ENCODE results near the gene SLC52A1.

Gene SLC52A1

GRCh38 chr17:5027299-5027698 is 7.9 kb downstream of the SLC52A1 start:
- H3K9ac ChIP-seq (ENCODE audit: low read depth, low read length) = no peak overlapping the region
- H3K4me3 ChIP-seq (ENCODE audit: low read depth, low read length) = no peak overlapping the region
- H3K27me3 ChIP-seq (ENCODE audit: control insufficient read depth, insufficient read depth, low read length) = no peaks in the 10 kb centered on the region
- peaks cover 13% of the 10 kb centered on the region for H3K36me3 ChIP-seq (ENCODE audit: control insufficient read depth, insufficient read depth, low read length)
- H3K9me3 ChIP-seq (ENCODE audit: control insufficient read depth, insufficient read depth, low read length) = no peaks in the 10 kb centered on the region
- no peaks in the 10 kb centered on the region for H3K4me1 ChIP-seq (ENCODE audit: control insufficient read depth, insufficient read depth, low read length)

- H3K36me3 ChIP-seq (ENCODE audit: control insufficient read depth, insufficient read depth, low read length) = peaks cover 40% of the 10 kb centered on the region
- H3K9me3 ChIP-seq (ENCODE audit: control insufficient read depth, insufficient read depth, low read length) = no peaks in the 10 kb centered on the region
- no peaks in the 10 kb centered on the region for H3K4me1 ChIP-seq (ENCODE audit: control insufficient read depth, insufficient read depth, low read length)
- H3K4me3 ChIP-seq (ENCODE audit: low read depth, low read length) = no peak overlapping the region
- no peaks in the 10 kb centered on the region for H3K27me3 ChIP-seq (ENCODE audit: control insufficient read depth, insufficient read depth, low read length)
- H3K9ac ChIP-seq (ENCODE audit: low read depth, low read length) = no peak overlapping the region
Observed at GRCh38 chr17:5024604-5025003, 10.6 kb downstream of the SLC52A1 start.

GRCh38 chr17:5023588-5024147 is 11.6 kb downstream of the SLC52A1 start:
- Histone ChIP-seq H3K9ac (ENCODE audit: low read depth, low read length) (no peak overlapping the region), H3K4me1 (ENCODE audit: control insufficient read depth, insufficient read depth, low read length) (no peaks in the 10 kb centered on the region), H3K36me3 (ENCODE audit: control insufficient read depth, insufficient read depth, low read length) (peaks cover 49% of the 10 kb centered on the region)

GRCh38 chr17:5022171-5022711 is 13.0 kb downstream of the SLC52A1 start:
- Histone ChIP-seq H3K9me3 (ENCODE audit: control insufficient read depth, insufficient read depth, low read length) (no peaks in the 10 kb centered on the region), H3K4me1 (ENCODE audit: control insufficient read depth, insufficient read depth, low read length) (no peaks in the 10 kb centered on the region), H3K9ac (ENCODE audit: low read depth, low read length) (no peak overlapping the region), H3K36me3 (ENCODE audit: control insufficient read depth, insufficient read depth, low read length) (peaks cover 53% of the 10 kb centered on the region), H3K4me3 (ENCODE audit: low read depth, low read length) (no peak overlapping the region), H3K27me3 (ENCODE audit: control insufficient read depth, insufficient read depth, low read length) (no peaks in the 10 kb centered on the region)

More at GRCh38 chr17:5023588-5024147, 11.6 kb downstream of the SLC52A1 start:
- Histone ChIP-seq H3K27me3 (ENCODE audit: control insufficient read depth, insufficient read depth, low read length) (no peaks in the 10 kb centered on the region), H3K9me3 (ENCODE audit: control insufficient read depth, insufficient read depth, low read length) (no peaks in the 10 kb centered on the region), H3K4me3 (ENCODE audit: low read depth, low read length) (no peak overlapping the region)

- no peaks in the 10 kb centered on the region for H3K4me1 ChIP-seq (ENCODE audit: control insufficient read depth, insufficient read depth, low read length)
- H3K27me3 ChIP-seq (ENCODE audit: control insufficient read depth, insufficient read depth, low read length) = no peaks in the 10 kb centered on the region
- H3K36me3 ChIP-seq (ENCODE audit: control insufficient read depth, insufficient read depth, low read length) = peaks cover 57% of the 10 kb centered on the region
- H3K9me3 ChIP-seq (ENCODE audit: control insufficient read depth, insufficient read depth, low read length) = no peaks in the 10 kb centered on the region
- H3K4me3 ChIP-seq (ENCODE audit: low read depth, low read length) = no peak overlapping the region
- H3K9ac ChIP-seq (ENCODE audit: low read depth, low read length) = no peak overlapping the region
Observed at GRCh38 chr17:5020502-5021023, 14.7 kb downstream of the SLC52A1 start.

GRCh38 chr17:5019475-5019956 is 15.7 kb downstream of the SLC52A1 start:
- Histone ChIP-seq H3K36me3 (ENCODE audit: control insufficient read depth, insufficient read depth, low read length) (peaks cover 61% of the 10 kb centered on the region), H3K4me3 (ENCODE audit: low read depth, low read length) (no peak overlapping the region), H3K9ac (ENCODE audit: low read depth, low read length) (no peak overlapping the region), H3K27me3 (ENCODE audit: control insufficient read depth, insufficient read depth, low read length) (no peaks in the 10 kb centered on the region), H3K4me1 (ENCODE audit: control insufficient read depth, insufficient read depth, low read length) (no peaks in the 10 kb centered on the region), H3K9me3 (ENCODE audit: control insufficient read depth, insufficient read depth, low read length) (no peaks in the 10 kb centered on the region)

GRCh38 chr17:5014357-5014756 is 20.9 kb downstream of the SLC52A1 start:
- Histone ChIP-seq H3K9me3 (ENCODE audit: control insufficient read depth, insufficient read depth, low read length) (no peaks in the 10 kb centered on the region), H3K36me3 (ENCODE audit: control insufficient read depth, insufficient read depth, low read length) (peaks cover 44% of the 10 kb centered on the region), H3K4me1 (ENCODE audit: control insufficient read depth, insufficient read depth, low read length) (no peaks in the 10 kb centered on the region), H3K27me3 (ENCODE audit: control insufficient read depth, insufficient read depth, low read length) (no peaks in the 10 kb centered on the region), H3K4me3 (ENCODE audit: low read depth, low read length) (no peak overlapping the region), H3K9ac (ENCODE audit: low read depth, low read length) (no peak overlapping the region)

- Histone ChIP-seq H3K9ac (ENCODE audit: low read depth, low read length) (no peak overlapping the region), H3K9me3 (ENCODE audit: control insufficient read depth, insufficient read depth, low read length) (no peaks in the 10 kb centered on the region), H3K4me1 (ENCODE audit: control insufficient read depth, insufficient read depth, low read length) (no peaks in the 10 kb centered on the region), H3K4me3 (ENCODE audit: low read depth, low read length) (no peak overlapping the region), H3K36me3 (ENCODE audit: control insufficient read depth, insufficient read depth, low read length) (peaks cover 51% of the 10 kb centered on the region), H3K27me3 (ENCODE audit: control insufficient read depth, insufficient read depth, low read length) (no peaks in the 10 kb centered on the region)
Observed at GRCh38 chr17:5011928-5012327, 23.3 kb downstream of the SLC52A1 start.

- peaks cover 6% of the 10 kb centered on the region for H3K4me1 ChIP-seq (ENCODE audit: control insufficient read depth, insufficient read depth, low read length)
- no peak overlapping the region for H3K9ac ChIP-seq (ENCODE audit: low read depth, low read length)
- no peaks in the 10 kb centered on the region for H3K9me3 ChIP-seq (ENCODE audit: control insufficient read depth, insufficient read depth, low read length)
- no peak overlapping the region for H3K4me3 ChIP-seq (ENCODE audit: low read depth, low read length)
- H3K27me3 ChIP-seq (ENCODE audit: control insufficient read depth, insufficient read depth, low read length) = no peaks in the 10 kb centered on the region
- peaks cover 67% of the 10 kb centered on the region for H3K36me3 ChIP-seq (ENCODE audit: control insufficient read depth, insufficient read depth, low read length)
Observed at GRCh38 chr17:5003214-5003867, 31.9 kb downstream of the SLC52A1 start.

GRCh38 chr17:5002121-5002788 is 33.0 kb downstream of the SLC52A1 start:
- H3K4me3 ChIP-seq (ENCODE audit: low read depth, low read length) = no peak overlapping the region
- H3K36me3 ChIP-seq (ENCODE audit: control insufficient read depth, insufficient read depth, low read length) = peaks cover 56% of the 10 kb centered on the region
- H3K9ac ChIP-seq (ENCODE audit: low read depth, low read length) = no peak overlapping the region
- no peaks in the 10 kb centered on the region for H3K9me3 ChIP-seq (ENCODE audit: control insufficient read depth, insufficient read depth, low read length)
- H3K27me3 ChIP-seq (ENCODE audit: control insufficient read depth, insufficient read depth, low read length) = no peaks in the 10 kb centered on the region
- H3K4me1 ChIP-seq (ENCODE audit: control insufficient read depth, insufficient read depth, low read length) = peaks cover 6% of the 10 kb centered on the region

- Histone ChIP-seq H3K27me3 (ENCODE audit: control insufficient read depth, insufficient read depth, low read length) (peaks cover 3% of the 10 kb centered on the region), H3K4me1 (ENCODE audit: control insufficient read depth, insufficient read depth, low read length) (peaks cover 6% of the 10 kb centered on the region), H3K4me3 (ENCODE audit: low read depth, low read length) (no peak overlapping the region), H3K9ac (ENCODE audit: low read depth, low read length) (no peak overlapping the region), H3K9me3 (ENCODE audit: control insufficient read depth, insufficient read depth, low read length) (no peaks in the 10 kb centered on the region), H3K36me3 (ENCODE audit: control insufficient read depth, insufficient read depth, low read length) (peaks cover 42% of the 10 kb centered on the region)
Observed at GRCh38 chr17:5000237-5000639, 35.0 kb downstream of the SLC52A1 start.

Data from iPS-15b (cell line).